Activated B cell treated with CpG ODN at 0.5 μM for 24 hours (primary cell): ENCODE results near the gene AURKB. TPM values are rescaled to one million over a fixed set of nuclear protein-coding genes. Genes with fewer than 3 reads are reported as not detected.

Experiments used
- ATAC-seq: fragments of 200-7000 bp; cut with Tn5 transposase; one replicate; pipeline ENCODE4 v1.10.0; 2021; ENCODE audit warnings: low read depth, mild to moderate bottlenecking, moderate library complexity
- CTCF ChIA-PET: fragments of 350-600 bp; sonication (Branson Sonifier 250); formaldehyde crosslinking; loops from one replicate; lab custom pipeline; 2021; ENCODE audit warnings: antibody characterized with exemption; lab: Charles Lee
- POLR2A ChIA-PET: fragments of 350-600 bp; sonication (Branson Sonifier 250); formaldehyde crosslinking; loops from one replicate; lab custom pipeline; 2021; ENCODE audit warnings: antibody characterized with exemption; lab: Charles Lee
- DNase-seq: peaks from one replicate; pipeline ENCODE4 v3.0.0; 2022
- H3K27ac Mint-ChIP-seq: one replicate; pipeline ENCODE4 v1.8.0; 2020; ENCODE audit warnings: mixed read lengths
- H3K27me3 Mint-ChIP-seq: one replicate; pipeline ENCODE4 v1.8.0; 2021; ENCODE audit warnings: mixed read lengths
- H3K36me3 Mint-ChIP-seq: one replicate; pipeline ENCODE4 v1.8.0; 2021; ENCODE audit warnings: low read depth, mixed read lengths
- H3K4me1 Mint-ChIP-seq: one replicate; pipeline ENCODE4 v1.8.0; 2021; ENCODE audit warnings: mixed read lengths
- H3K4me3 Mint-ChIP-seq: one replicate; pipeline ENCODE4 v1.8.0; 2020; ENCODE audit warnings: mild to moderate bottlenecking, mixed read lengths
- H3K9me3 Mint-ChIP-seq: one replicate; pipeline ENCODE4 v1.8.0; 2020; ENCODE audit warnings: mixed read lengths
- intact Hi-C: fragments of 100-400 bp; cut with micrococcal nuclease; formaldehyde crosslinking; loops from one replicate; pipeline ENCODE4 v1.15.1; 2024
- total RNA-seq: library from RNA; stranded (reverse); gene quantifications from 2 replicates; pipeline ENCODE4 v1.2.3, GENCODE V29; 2022
- TF ChIP-seq, protein P1 (sequence below): fragments of 200-600 bp; IDR thresholded peaks from one replicate; pipeline ENCODE4 v1.8.0; 2022; ENCODE audit warnings: antibody characterized with exemption, mild to moderate bottlenecking

AURKB gene
- total RNA-seq, 1 donor from 2014 or later, result 3.0 TPM

GRCh38 chr17:8164815-8165131 is 45.6 kb downstream of the AURKB start:
- H3K27ac Mint-ChIP-seq, result peak overlapping the region; percentile 95
- TF ChIP-seq, protein P1, sequence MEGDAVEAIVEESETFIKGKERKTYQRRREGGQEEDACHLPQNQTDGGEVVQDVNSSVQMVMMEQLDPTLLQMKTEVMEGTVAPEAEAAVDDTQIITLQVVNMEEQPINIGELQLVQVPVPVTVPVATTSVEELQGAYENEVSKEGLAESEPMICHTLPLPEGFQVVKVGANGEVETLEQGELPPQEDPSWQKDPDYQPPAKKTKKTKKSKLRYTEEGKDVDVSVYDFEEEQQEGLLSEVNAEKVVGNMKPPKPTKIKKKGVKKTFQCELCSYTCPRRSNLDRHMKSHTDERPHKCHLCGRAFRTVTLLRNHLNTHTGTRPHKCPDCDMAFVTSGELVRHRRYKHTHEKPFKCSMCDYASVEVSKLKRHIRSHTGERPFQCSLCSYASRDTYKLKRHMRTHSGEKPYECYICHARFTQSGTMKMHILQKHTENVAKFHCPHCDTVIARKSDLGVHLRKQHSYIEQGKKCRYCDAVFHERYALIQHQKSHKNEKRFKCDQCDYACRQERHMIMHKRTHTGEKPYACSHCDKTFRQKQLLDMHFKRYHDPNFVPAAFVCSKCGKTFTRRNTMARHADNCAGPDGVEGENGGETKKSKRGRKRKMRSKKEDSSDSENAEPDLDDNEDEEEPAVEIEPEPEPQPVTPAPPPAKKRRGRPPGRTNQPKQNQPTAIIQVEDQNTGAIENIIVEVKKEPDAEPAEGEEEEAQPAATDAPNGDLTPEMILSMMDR, result no peak
- no peak overlapping the region for H3K4me3 Mint-ChIP-seq
- DNase-seq, result no peak
- no peaks in the 10 kb centered on the region for H3K27me3 Mint-ChIP-seq
- POLR2A ChIA-PET, result interaction anchor here (1.1 to 15.9 kb wide), 7 partner anchors 8 to 130 kb away, joined by 3 to 385 read pairs (median 9); partner anchors contain the start of genes ALOXE3, BORCS6, CTC1 and SLC25A35
- H3K9me3 Mint-ChIP-seq, result no peaks in the 10 kb centered on the region
- intact Hi-C loops, result loop anchor here (1.0 kb wide), 1 partner anchor 9 kb away; no protein-coding TSS in a partner anchor
- no peak for ATAC-seq
- H3K36me3 Mint-ChIP-seq, result peaks cover 19% of the 10 kb centered on the region
- peaks cover 44% of the 10 kb centered on the region for H3K4me1 Mint-ChIP-seq
- CTCF ChIA-PET, result no interaction called here

GRCh38 chr17:8163978-8164814 is 46.2 kb downstream of the AURKB start:
- TF ChIP-seq, protein P1, result no peak
- H3K4me3 Mint-ChIP-seq, result peak overlapping the region; percentile 91
- peaks cover 48% of the 10 kb centered on the region for H3K4me1 Mint-ChIP-seq
- peaks cover 24% of the 10 kb centered on the region for H3K36me3 Mint-ChIP-seq
- peak overlapping the region; percentile 95 for H3K27ac Mint-ChIP-seq
- intact Hi-C loops, result loop anchor here (1.0 kb wide), 1 partner anchor 9 kb away; no protein-coding TSS in a partner anchor
- no peaks in the 10 kb centered on the region for H3K27me3 Mint-ChIP-seq
- DNase-seq (no peak), ATAC-seq (peak; percentile 13)
- no peaks in the 10 kb centered on the region for H3K9me3 Mint-ChIP-seq
- POLR2A ChIA-PET, result interaction anchor here (0.7 to 15.9 kb wide), 14 partner anchors 9 to 131 kb away, joined by 3 to 385 read pairs (median 8); partner anchors contain the start of genes ALOXE3, BORCS6, CTC1 and PFAS
- CTCF ChIA-PET, result no interaction called here

DNA sequence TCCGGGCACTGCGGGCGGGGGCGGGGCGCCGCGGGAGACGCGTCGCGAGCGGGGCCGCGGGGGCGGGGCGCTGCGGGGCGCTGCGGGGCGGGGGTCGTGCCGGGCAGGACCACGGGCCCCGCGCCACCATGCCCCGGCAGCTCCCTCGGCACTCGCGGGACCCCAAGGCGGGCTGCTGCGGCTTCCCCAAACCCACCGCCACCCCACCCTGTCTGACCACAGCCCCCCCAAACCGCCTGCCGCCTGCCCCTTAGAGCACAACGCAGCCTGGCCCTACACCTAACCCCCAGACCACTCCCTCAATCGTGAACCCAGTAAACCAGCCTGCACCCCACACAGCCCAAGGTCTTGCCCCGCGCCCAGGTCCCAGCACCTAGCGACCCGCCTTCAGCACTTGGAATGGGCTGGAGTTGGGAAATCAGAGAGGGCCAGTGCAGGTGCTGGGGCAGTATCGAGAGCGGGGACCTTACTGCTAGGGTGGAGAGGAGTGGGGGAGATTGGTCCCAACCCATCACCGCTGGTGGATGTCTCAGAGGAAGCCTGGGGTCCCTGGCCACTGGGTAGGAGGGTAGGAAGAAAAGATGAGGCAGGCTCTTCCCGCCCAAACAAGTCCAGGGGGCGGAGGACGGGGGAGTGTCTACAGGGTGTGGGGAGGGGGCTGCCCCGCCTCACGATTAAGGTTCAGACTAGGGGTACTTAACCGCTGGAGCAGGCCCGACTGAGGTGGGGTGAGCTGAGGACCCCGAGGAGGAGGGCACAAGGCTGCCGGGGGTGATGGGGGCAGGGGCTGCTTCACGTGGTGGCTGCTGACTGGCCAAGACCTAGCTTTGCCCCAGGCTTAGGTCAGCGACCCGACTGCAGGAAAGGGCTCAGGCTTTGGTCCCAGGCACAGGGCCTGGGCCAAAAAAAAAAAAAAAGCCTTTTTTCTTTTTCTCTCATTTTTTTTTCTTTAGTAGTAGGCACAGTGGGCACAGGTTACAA is 47.1 kb downstream of the AURKB start:
- no peak for DNase-seq
- intact Hi-C loops, result no loop called here
- peaks cover 55% of the 10 kb centered on the region for H3K4me1 Mint-ChIP-seq
- ChIA-PET CTCF (interaction anchor here (1.0 to 2.0 kb wide), 2 partner anchors 44 to 84 kb away, joined by 3 to 5 read pairs; no protein-coding TSS in a partner anchor), POLR2A (interaction anchor here (0.6 to 15.9 kb wide), 16 partner anchors 10 to 126 kb away, joined by 3 to 385 read pairs (median 8); partner anchors contain the start of genes ALOXE3, BORCS6, CTC1 and PFAS)
- H3K4me3 Mint-ChIP-seq, result peak overlapping the region; percentile 91
- H3K9me3 Mint-ChIP-seq, result no peaks in the 10 kb centered on the region
- ATAC-seq, result peak; percentile 18
- H3K27ac Mint-ChIP-seq, result peak overlapping the region; percentile 95
- H3K36me3 Mint-ChIP-seq, result peaks cover 30% of the 10 kb centered on the region
- H3K27me3 Mint-ChIP-seq, result no peaks in the 10 kb centered on the region
- TF ChIP-seq, protein P1, result no peak

DNA sequence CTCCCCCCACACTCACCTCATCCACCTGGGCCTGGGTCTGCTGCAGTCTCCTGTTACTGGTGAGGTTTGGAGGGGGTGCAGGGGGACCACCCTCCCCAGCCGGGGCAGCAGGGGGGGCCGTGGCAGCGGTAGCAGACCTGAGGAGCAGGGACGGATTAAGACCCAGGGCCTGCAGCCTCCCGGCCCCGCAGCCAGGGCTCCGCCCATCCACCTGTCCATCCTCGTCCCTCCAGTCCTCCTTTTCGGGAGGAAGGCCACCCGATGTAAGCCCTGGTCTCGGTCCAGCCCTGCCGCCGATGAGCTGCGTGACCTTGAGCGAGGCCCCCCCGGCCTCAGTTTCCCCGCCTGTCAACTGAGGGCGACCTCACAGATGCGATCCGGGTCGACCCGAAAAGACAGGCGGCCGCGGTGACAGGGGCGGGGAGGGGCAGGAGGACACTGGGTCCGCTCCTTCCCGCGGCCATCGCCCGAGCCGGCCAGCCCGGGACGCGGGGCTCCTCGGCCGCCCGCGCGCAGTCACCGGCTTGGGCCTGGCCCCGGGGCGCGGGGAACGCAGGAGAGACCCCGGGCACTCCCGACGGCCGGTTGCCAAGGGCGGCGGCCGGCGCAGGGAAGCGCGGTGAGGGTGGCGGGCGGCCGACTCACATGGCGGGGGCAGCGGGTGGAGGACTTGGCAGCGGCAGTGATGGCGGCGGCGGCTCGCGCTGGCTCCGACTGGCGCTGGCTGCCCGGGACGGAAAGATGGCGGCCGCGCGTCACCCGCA is 48.0 kb downstream of the AURKB start, which contains the start of gene VAMP2:
VAMP2 (minus strand) TSS at position 716 of the 764 bp plus-strand sequence; CDS start at position 647, 69 bp downstream.
- POLR2A ChIA-PET, result interaction anchor here (0.6 to 15.9 kb wide), 9 partner anchors 10 to 133 kb away, joined by 3 to 385 read pairs (median 5); partner anchors contain the start of genes BORCS6, CTC1 and SLC25A35

More for the DNA sequence above, 48.0 kb downstream of the AURKB start, which contains the start of gene VAMP2:
- peaks cover 56% of the 10 kb centered on the region for H3K4me1 Mint-ChIP-seq
- H3K27me3 Mint-ChIP-seq, result no peaks in the 10 kb centered on the region
- intact Hi-C loops, result no loop called here
- H3K9me3 Mint-ChIP-seq, result no peaks in the 10 kb centered on the region
- ATAC-seq, result peak; percentile 71
- peaks cover 33% of the 10 kb centered on the region for H3K36me3 Mint-ChIP-seq
- TF ChIP-seq, protein P1, result no peak
- CTCF ChIA-PET, result interaction anchor here (1.0 to 2.0 kb wide), 2 partner anchors 43 to 83 kb away, joined by 3 to 5 read pairs; no protein-coding TSS in a partner anchor
- H3K27ac Mint-ChIP-seq, result peak within 1 kb of the TSS; percentile 95
- H3K4me3 Mint-ChIP-seq, result peak within 1 kb of the TSS; percentile 91
- DNase-seq, result peak; percentile 91
